AG09309 (cell line): ENCODE data around the gene GRB7.

Source experiments
- DNase-seq: peaks from one replicate; pipeline ENCODE4 v3.0.0-alpha.2; 2010; ENCODE audit warnings: low read depth
- H3K4me3 ChIP-seq: 2 replicates; pipeline ENCODE4 v1.5.1; 2011; ENCODE audit warnings: mild to moderate bottlenecking, low read depth, low read length, moderate library complexity; ENCODE audit not compliant: control insufficient read depth
- TF ChIP-seq, protein P1 (sequence below): IDR thresholded peaks from 2 replicates; pipeline ENCODE4 v1.5.1; 2011; ENCODE audit warnings: mild to moderate bottlenecking, low read depth, low read length, inconsistent platforms; ENCODE audit not compliant: insufficient read depth, control insufficient read depth; ENCODE audit errors: missing control alignments

GRB7 gene

GRCh38 chr17:39735882-39736281 is 1.9 kb upstream of the GRB7 start:
- DNase-seq, result no peak
- TF ChIP-seq, protein P1, sequence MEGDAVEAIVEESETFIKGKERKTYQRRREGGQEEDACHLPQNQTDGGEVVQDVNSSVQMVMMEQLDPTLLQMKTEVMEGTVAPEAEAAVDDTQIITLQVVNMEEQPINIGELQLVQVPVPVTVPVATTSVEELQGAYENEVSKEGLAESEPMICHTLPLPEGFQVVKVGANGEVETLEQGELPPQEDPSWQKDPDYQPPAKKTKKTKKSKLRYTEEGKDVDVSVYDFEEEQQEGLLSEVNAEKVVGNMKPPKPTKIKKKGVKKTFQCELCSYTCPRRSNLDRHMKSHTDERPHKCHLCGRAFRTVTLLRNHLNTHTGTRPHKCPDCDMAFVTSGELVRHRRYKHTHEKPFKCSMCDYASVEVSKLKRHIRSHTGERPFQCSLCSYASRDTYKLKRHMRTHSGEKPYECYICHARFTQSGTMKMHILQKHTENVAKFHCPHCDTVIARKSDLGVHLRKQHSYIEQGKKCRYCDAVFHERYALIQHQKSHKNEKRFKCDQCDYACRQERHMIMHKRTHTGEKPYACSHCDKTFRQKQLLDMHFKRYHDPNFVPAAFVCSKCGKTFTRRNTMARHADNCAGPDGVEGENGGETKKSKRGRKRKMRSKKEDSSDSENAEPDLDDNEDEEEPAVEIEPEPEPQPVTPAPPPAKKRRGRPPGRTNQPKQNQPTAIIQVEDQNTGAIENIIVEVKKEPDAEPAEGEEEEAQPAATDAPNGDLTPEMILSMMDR, result no peak
- no peak overlapping the region for H3K4me3 ChIP-seq

DNA sequence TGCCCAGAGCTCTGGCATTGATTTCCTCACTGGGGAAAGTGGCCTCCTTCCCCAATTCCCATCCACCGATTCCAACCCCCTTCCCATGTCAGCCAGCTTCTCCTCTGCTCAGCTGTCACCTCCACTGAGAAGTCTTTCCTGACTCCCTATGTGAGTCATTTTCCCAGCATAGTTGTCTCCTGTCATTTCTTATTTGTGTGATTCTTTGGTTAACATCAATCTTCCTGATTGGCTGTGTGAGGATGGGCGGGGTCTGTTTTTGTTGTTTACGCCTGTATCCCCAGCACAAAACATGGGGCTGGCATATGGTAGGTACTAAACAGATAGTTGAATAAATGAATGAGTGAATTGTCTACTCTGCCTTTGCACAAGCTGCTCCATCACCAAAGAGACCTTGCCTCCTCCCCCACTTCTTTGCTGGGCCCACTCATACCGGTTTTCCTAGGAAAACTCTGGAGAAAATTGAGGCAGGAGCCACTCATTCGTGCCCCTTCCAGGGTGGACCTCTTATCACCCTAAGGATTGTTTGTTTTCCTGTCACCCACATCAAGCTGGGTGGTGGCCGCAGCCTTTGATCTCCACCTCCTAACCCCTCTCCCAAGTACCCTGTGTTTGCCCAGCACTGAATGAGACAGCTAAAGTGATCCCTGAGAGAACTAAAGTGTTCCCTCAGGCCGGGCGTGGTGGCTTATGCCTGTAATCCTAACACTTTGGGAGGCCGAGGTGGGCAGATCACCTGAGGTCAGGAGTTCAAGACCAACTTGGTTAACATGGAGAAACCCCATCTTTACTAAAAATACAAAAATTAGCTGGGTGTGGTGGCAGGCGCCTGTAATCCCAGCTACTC is 1.2 kb upstream of the GRB7 start:
- DNase-seq, result no peak
- TF ChIP-seq, protein P1, result no peak
- H3K4me3 ChIP-seq, result no peak overlapping the region

DNA sequence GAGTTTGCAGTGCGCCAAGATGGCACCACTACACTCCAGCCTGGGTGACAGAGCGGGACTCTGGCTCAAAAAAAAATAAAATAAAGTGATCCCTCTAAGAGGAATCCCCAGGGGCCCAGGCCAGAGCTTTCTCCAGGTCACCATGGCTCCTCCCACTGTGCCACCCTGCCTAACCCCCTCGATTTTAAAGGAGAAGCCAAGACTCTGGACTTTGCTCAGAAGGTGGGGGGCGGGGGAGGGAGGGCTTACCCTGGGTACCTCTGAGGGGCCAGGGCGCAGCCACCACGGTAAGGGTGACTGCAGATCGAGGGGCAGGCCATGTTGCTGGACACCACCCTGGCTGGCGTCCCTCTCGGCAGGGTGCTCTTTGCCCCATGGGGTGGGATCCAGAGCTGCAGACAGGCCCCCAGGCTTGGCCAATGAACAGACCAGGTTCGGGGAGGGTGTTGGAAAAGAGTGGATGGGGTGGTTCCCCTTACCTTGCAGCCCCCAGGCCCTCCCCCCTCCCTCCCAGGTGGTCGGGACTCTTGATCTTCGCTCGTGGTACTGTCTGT is 455 bp upstream of the GRB7 start:
- H3K4me3 ChIP-seq, result no peak overlapping the region
- TF ChIP-seq, protein P1, result no peak
- DNase-seq, result no peak

GRCh38 chr17:39738568-39738901 is 797 bp downstream of the GRB7 start:
- no peak overlapping the region for H3K4me3 ChIP-seq
- TF ChIP-seq, protein P1, result no peak
- DNase-seq, result no peak

- H3K4me3 ChIP-seq, result peak overlapping the region; percentile 21
- TF ChIP-seq, protein P1, result no peak
- no peak for DNase-seq
Measured at GRCh38 chr17:39738983-39739884, 1.5 kb downstream of the GRB7 start.

GRCh38 chr17:39739885-39740356 is 2.2 kb downstream of the GRB7 start:
- DNase-seq, result no peak
- TF ChIP-seq, protein P1, result no peak
- H3K4me3 ChIP-seq, result no peak overlapping the region
